SU-DHL-6 (cell line): Measurements from ENCODE around the gene SULT1C3.

ENCODE experiments used
- H2AFZ ChIP-seq: fragments of 200-600 bp; sonication (generic); 2 replicates; pipeline ENCODE4 v1.6.1; 2014; ENCODE audit warnings: low read depth, mild to moderate bottlenecking, moderate library complexity, mixed read lengths, antibody characterized with exemption, low read length; ENCODE audit not compliant: severe bottlenecking
- H3F3A ChIP-seq: fragments of 200-600 bp; shearing (Covaris generic); 2 replicates; pipeline ENCODE4 v1.6.0; 2016; ENCODE audit warnings: antibody characterized with exemption, mild to moderate bottlenecking; ENCODE audit not compliant: insufficient read depth
- H3K27ac ChIP-seq: fragments of 200-600 bp; sonication (generic); 2 replicates; pipeline ENCODE4 v1.5.1; 2016; ENCODE audit warnings: low read depth, mild to moderate bottlenecking, low read length, moderate library complexity, mixed read lengths
- H3K27me3 ChIP-seq: fragments of 200-600 bp; sonication (generic), shearing (Covaris generic); 2 replicates; pipeline ENCODE4 v1.6.0; 2014; ENCODE audit warnings: mild to moderate bottlenecking, low read length
- H3K36me3 ChIP-seq: fragments of 200-600 bp; sonication (generic); 2 replicates; pipeline ENCODE4 v1.6.1; 2014; ENCODE audit warnings: mild to moderate bottlenecking, low read length, mixed read lengths
- H3K4me2 ChIP-seq: fragments of 300-600, 200-600 bp; shearing (Covaris generic), sonication (generic); 2 replicates; pipeline ENCODE4 v1.6.0; 2014; ENCODE audit warnings: low read length, low read depth, mild to moderate bottlenecking; ENCODE audit not compliant: poor library complexity, severe bottlenecking
- H3K4me3 ChIP-seq: fragments of 200-600 bp; sonication (generic); 2 replicates; pipeline ENCODE4 v1.5.1; 2014; ENCODE audit warnings: antibody characterized with exemption, low read length, mild to moderate bottlenecking, mixed read lengths; ENCODE audit not compliant: insufficient read depth, poor library complexity, severe bottlenecking
- H3K79me2 ChIP-seq: fragments of 200-600 bp; sonication (generic); 2 replicates; pipeline ENCODE4 v1.6.1; 2014; ENCODE audit warnings: mild to moderate bottlenecking, low read length, moderate library complexity; ENCODE audit not compliant: insufficient read depth
- H3K9ac ChIP-seq: fragments of 200-600 bp; sonication (generic); 2 replicates; pipeline ENCODE4 v1.7.0; 2014; ENCODE audit warnings: mild to moderate bottlenecking, low read length
- H3K9me2 ChIP-seq: fragments of 200-600 bp; sonication (generic); replicated peaks from 2 replicates; pipeline ENCODE4 v1.6.1; 2014; ENCODE audit warnings: low read length; ENCODE audit not compliant: insufficient read depth
- H3K9me3 ChIP-seq: fragments of 200-600 bp; sonication (generic); 2 replicates; pipeline ENCODE4 v1.6.1; 2014; ENCODE audit warnings: low read length, mixed read lengths; ENCODE audit not compliant: insufficient read depth
- H4K20me1 ChIP-seq: fragments of 200-600 bp; sonication (generic); 2 replicates; pipeline ENCODE4 v1.6.1; 2014; ENCODE audit warnings: low read depth, mild to moderate bottlenecking, antibody characterized with exemption, low read length, moderate library complexity, mixed read lengths
- CTCF ChIP-seq: fragments of 200-600 bp; sonication (generic); IDR thresholded peaks from one replicate; pipeline ENCODE4 v1.5.1; 2017; ENCODE audit warnings: antibody characterized with exemption, mild to moderate bottlenecking, low read length, moderate library complexity; ENCODE audit not compliant: insufficient read depth, poor library complexity, severe bottlenecking
- EZH2phosphoT487 ChIP-seq: fragments of 200-600 bp; sonication (generic), shearing (Covaris generic); conservative IDR thresholded peaks from 2 replicates; pipeline ENCODE4 v1.6.1; 2018; ENCODE audit warnings: mild to moderate bottlenecking, antibody characterized with exemption, low read length, moderate library complexity, mixed read lengths

SULT1C3 gene

GRCh38 chr2:108195133-108195439 lies 44.7 kb upstream of the SULT1C3 start:
- H3K27me3 ChIP-seq = no peaks in the 10 kb centered on the region
- no peak overlapping the region for H3K4me3 ChIP-seq
- no peaks in the 10 kb centered on the region for H3K79me2 ChIP-seq
- H3F3A ChIP-seq = no peaks in the 10 kb centered on the region
- H4K20me1 ChIP-seq = no peaks in the 10 kb centered on the region
- H3K9ac ChIP-seq = no peak overlapping the region
- no peak overlapping the region for H3K4me2 ChIP-seq
- H3K27ac ChIP-seq = no peak overlapping the region
- no peaks in the 10 kb centered on the region for H3K9me2 ChIP-seq
- TF ChIP-seq CTCF (no peak), EZH2phosphoT487 (no peak)
- H3K36me3 ChIP-seq = no peaks in the 10 kb centered on the region
- H2AFZ ChIP-seq = no peak overlapping the region
- H3K9me3 ChIP-seq = no peaks in the 10 kb centered on the region

GRCh38 chr2:108199726-108200125 lies 40.0 kb upstream of the SULT1C3 start:
- H3K79me2 ChIP-seq = no peaks in the 10 kb centered on the region
- no peaks in the 10 kb centered on the region for H3K9me2 ChIP-seq
- no peaks in the 10 kb centered on the region for H4K20me1 ChIP-seq
- no peak overlapping the region for H3K9ac ChIP-seq
- no peaks in the 10 kb centered on the region for H3K36me3 ChIP-seq
- TF ChIP-seq CTCF (no peak), EZH2phosphoT487 (no peak)
- H3K9me3 ChIP-seq = peaks cover 4% of the 10 kb centered on the region; the same call in 1 of the 2 replicates
- no peak overlapping the region for H3K4me3 ChIP-seq
- no peak overlapping the region for H3K4me2 ChIP-seq
- no peaks in the 10 kb centered on the region for H3F3A ChIP-seq
- H3K27me3 ChIP-seq = no peaks in the 10 kb centered on the region
- H2AFZ ChIP-seq = no peak overlapping the region
- H3K27ac ChIP-seq = no peak overlapping the region

GRCh38 chr2:108200569-108200968 lies 39.2 kb upstream of the SULT1C3 start:
- Histone ChIP-seq H3K9ac (no peak overlapping the region), H4K20me1 (no peaks in the 10 kb centered on the region), H3K9me3 (peaks cover 4% of the 10 kb centered on the region; the same call in 1 of the 2 replicates), H3K27me3 (no peaks in the 10 kb centered on the region), H2AFZ (no peak overlapping the region), H3K79me2 (no peaks in the 10 kb centered on the region), H3K27ac (no peak overlapping the region), H3K36me3 (no peaks in the 10 kb centered on the region), H3F3A (no peaks in the 10 kb centered on the region), H3K4me3 (no peak overlapping the region), H3K4me2 (no peak overlapping the region), H3K9me2 (no peaks in the 10 kb centered on the region)
- TF ChIP-seq EZH2phosphoT487 = no peak
- TF ChIP-seq CTCF = no peak

GRCh38 chr2:108212671-108213070 lies 27.1 kb upstream of the SULT1C3 start:
- Histone ChIP-seq H3K9ac (no peak overlapping the region), H3K27me3 (no peaks in the 10 kb centered on the region)

More at GRCh38 chr2:108212671-108213070, 27.1 kb upstream of the SULT1C3 start:
- H3K27ac ChIP-seq = no peak overlapping the region
- no peaks in the 10 kb centered on the region for H3K79me2 ChIP-seq
- H3F3A ChIP-seq = no peaks in the 10 kb centered on the region
- no peaks in the 10 kb centered on the region for H3K9me2 ChIP-seq
- no peak for TF ChIP-seq CTCF
- no peak for TF ChIP-seq EZH2phosphoT487
- H2AFZ ChIP-seq = no peak overlapping the region
- no peaks in the 10 kb centered on the region for H3K36me3 ChIP-seq
- no peak overlapping the region for H3K4me2 ChIP-seq
- H4K20me1 ChIP-seq = no peaks in the 10 kb centered on the region
- no peak overlapping the region for H3K4me3 ChIP-seq
- H3K9me3 ChIP-seq = no peaks in the 10 kb centered on the region
